Natural killer cell (primary cell): Measurements from ENCODE around the gene GPX4. TPM values are rescaled to one million over a fixed set of nuclear protein-coding genes. Genes with fewer than 3 reads are reported as not detected.
A peak's percentile ranks its signal among the peaks of the same experiment; 100 is the strongest.

ENCODE experiments used
- ATAC-seq, 3 donors: fragments of 150-1000 bp in 2 of 3; fragments of 200-7000 bp in 1 of 3; cut with Tn5 transposase; 1 replicate in 1 of 3; 2 replicates in 2 of 3; pipeline ENCODE4 v1.10.0; 2021; ENCODE audit warnings: mild to moderate bottlenecking in 2 of 3, moderate library complexity in 2 of 3
- DNase-seq, 2 donors: peaks; one replicate each; pipeline versions ENCODE4 v3.0.0 to v3.0.0-alpha.2; 2013 to 2021; ENCODE audit warnings: mixed read lengths in 1 of 2
- H3K27ac ChIP-seq: one replicate; pipeline ENCODE4 v1.5.1; 2013; ENCODE audit warnings: mild to moderate bottlenecking, low read length
- H3K27me3 ChIP-seq: one replicate; pipeline ENCODE4 v1.6.1; 2013; ENCODE audit warnings: low read length; ENCODE audit not compliant: control insufficient read depth, insufficient read depth
- H3K36me3 ChIP-seq: one replicate; pipeline ENCODE4 v1.6.1; 2013; ENCODE audit warnings: low read length; ENCODE audit not compliant: control insufficient read depth, insufficient read depth
- H3K4me1 ChIP-seq: one replicate; pipeline ENCODE4 v1.6.1; 2013; ENCODE audit warnings: low read length; ENCODE audit not compliant: control insufficient read depth, insufficient read depth
- H3K4me3 ChIP-seq: one replicate; pipeline ENCODE4 v1.5.1; 2013; ENCODE audit warnings: low read length
- H3K9me3 ChIP-seq: one replicate; pipeline ENCODE4 v1.6.1; 2013; ENCODE audit warnings: low read length; ENCODE audit not compliant: control insufficient read depth, insufficient read depth
- H3K27ac Mint-ChIP-seq, 2 donors: one replicate each; pipeline ENCODE4 v1.8.0; 2022; ENCODE audit warnings: mild to moderate bottlenecking in 2 of 2, mixed read lengths in 2 of 2, moderate library complexity in 1 of 2
- H3K27me3 Mint-ChIP-seq, 2 donors: one replicate each; pipeline ENCODE4 v1.8.0; 2022; ENCODE audit warnings: low read depth in 2 of 2, mixed read lengths in 2 of 2
- H3K36me3 Mint-ChIP-seq: one replicate; pipeline ENCODE4 v1.8.0; 2022; ENCODE audit warnings: mixed read lengths
- H3K4me1 Mint-ChIP-seq, 2 donors: one replicate each; pipeline ENCODE4 v1.8.0; 2022; ENCODE audit warnings: mixed read lengths in 2 of 2
- H3K4me3 Mint-ChIP-seq: one replicate; pipeline ENCODE4 v1.8.0; 2022; ENCODE audit warnings: mild to moderate bottlenecking, moderate library complexity, mixed read lengths
- H3K9me3 Mint-ChIP-seq, 2 donors: one replicate each; pipeline ENCODE4 v1.8.0; 2022; ENCODE audit warnings: mixed read lengths in 2 of 2
- CTCF ChIP-seq: fragments of 200-600 bp; IDR thresholded peaks from one replicate; pipeline ENCODE4 v1.8.0; 2022; ENCODE audit warnings: antibody characterized with exemption
- WGBS: methylation state at CpG from one replicate; pipeline ENCODE4 v1.1.7; 2013; ENCODE audit warnings: missing lambda C conversion rate; ENCODE audit not compliant: insufficient coverage; 5-methylcytosine and 5-hydroxymethylcytosine counted together
- intact Hi-C: fragments of 100-400 bp; cut with micrococcal nuclease; formaldehyde crosslinking; loops from one replicate; pipeline ENCODE4 v1.14.2; 2022
- total RNA-seq, 4 donors: library from RNA; stranded (reverse); fragments of 120-200 nt in 1 of 4; gene quantifications; one replicate each; pipeline versions ENCODE4 v1.2.3 to v1.2.4, GENCODE V29; 2013 to 2022

Gene GPX4
- total RNA-seq, 3 donors from 2014 or later (not counting 1 experiment from before 2014, with no cell fraction given) = 108 to 126 (median 121) TPM

DNA sequence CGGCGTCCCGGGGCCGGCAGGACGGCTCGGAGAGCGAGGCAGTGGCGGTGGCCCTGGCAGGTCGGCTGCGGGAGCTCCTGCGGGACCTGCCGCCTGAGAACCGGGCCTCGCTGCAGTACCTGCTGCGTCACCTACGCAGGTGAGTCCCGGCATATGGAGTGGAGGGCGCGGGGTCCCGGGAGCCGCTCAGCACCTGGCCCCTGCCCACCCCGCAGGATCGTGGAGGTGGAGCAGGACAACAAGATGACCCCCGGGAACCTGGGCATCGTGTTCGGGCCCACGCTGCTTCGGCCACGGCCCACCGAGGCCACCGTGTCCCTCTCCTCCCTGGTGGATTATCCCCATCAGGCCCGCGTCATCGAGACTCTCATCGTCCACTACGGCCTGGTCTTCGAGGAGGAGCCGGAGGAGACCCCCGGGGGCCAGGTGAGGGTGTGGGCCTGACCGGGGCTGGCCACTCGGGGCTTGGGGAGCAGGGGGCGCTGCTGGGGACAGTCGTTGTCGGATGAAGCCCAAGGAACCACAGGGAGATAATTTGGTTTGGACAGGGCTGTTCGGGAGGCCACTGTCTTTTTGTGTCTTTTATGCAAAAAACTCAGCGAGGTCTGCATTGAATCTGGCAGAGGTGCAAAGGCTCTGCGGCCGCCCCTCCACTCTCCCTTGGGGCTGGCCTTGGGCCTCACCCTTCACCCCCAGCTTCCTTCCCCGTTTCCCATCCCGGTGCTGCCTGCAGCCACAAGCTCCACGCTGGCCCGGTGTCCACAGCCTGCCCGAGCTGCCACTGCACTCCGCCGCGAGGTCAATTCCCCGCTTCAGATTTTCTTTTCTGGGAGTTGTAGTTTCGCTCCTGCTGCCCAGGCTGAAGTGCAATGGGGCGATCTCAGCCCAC is 20.6 kb upstream of the GPX4 start:
- DNase-seq = no peak
- no peak for ATAC-seq
- H3K4me3 Mint-ChIP-seq = no peak overlapping the region
- H3K27ac ChIP-seq = no peak overlapping the region
- no peaks in the 10 kb centered on the region for H3K27me3 ChIP-seq
- H3K9me3 ChIP-seq = no peaks in the 10 kb centered on the region
- no peak overlapping the region for H3K4me3 ChIP-seq
- H3K4me1 ChIP-seq = peaks cover 69% of the 10 kb centered on the region
- no peaks in the 10 kb centered on the region for H3K27me3 Mint-ChIP-seq
- TF ChIP-seq CTCF = no peak
- no peaks in the 10 kb centered on the region for H3K36me3 Mint-ChIP-seq
- WGBS = 94% methylated on average over 59 of the region's 59 CpGs
- peak overlapping the region; percentile 9 to 29 for H3K27ac Mint-ChIP-seq
- peaks cover 87% of the 10 kb centered on the region for H3K36me3 ChIP-seq
- H3K4me1 Mint-ChIP-seq = peaks cover 14 to 22% of the 10 kb centered on the region in 2 donors
- no peaks in the 10 kb centered on the region for H3K9me3 Mint-ChIP-seq
- intact Hi-C loops = no loop called here

DNA sequence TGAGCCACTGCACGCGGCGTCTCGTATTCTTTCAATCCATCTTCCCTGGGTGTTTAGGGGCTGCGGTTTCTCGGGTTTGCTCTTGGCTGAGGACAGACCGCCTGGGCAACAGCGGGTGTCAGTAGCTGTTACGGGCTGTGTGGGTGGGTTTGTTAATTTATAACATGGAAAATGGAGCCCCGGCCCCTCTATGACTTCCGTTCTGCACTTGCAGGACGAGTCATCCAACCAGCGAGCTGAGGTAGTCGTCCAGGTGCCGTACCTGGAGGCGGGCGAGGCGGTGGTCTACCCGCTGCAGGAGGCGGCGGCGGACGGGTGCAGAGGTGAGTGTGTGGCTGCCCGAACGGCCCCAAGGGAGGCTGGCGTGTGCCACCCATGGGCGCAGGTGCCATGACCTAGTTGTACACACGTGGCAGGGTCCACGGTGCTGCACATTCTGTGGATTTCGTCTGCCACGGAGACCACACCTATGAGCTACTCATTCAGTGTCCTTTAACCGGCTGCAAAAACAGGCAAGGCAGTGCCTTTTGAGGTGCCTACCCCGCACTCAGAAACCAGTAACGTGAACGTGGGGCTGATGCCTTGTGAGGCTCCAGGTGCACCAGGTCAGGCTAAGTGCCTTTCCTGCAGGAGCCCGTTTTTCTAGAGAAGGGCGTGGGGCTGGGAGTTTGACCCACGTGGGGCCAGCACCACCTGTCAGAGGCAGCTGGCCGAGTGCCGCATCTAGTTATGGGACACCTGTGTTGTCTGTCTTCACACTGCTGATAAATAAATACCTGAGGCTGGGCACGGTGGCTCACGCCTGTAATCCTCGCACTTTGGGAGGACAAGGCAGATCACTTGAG is 19.5 kb upstream of the GPX4 start:
- intact Hi-C loops = no loop called here
- no peaks in the 10 kb centered on the region for H3K27me3 Mint-ChIP-seq
- H3K9me3 Mint-ChIP-seq = no peaks in the 10 kb centered on the region
- Histone ChIP-seq H3K4me3 (no peak overlapping the region), H3K4me1 (peaks cover 69% of the 10 kb centered on the region), H3K36me3 (peaks cover 87% of the 10 kb centered on the region), H3K27ac (no peak overlapping the region), H3K9me3 (no peaks in the 10 kb centered on the region), H3K27me3 (no peaks in the 10 kb centered on the region)
- no peak for TF ChIP-seq CTCF
- no peaks in the 10 kb centered on the region for H3K36me3 Mint-ChIP-seq
- 85% methylated on average over 43 of the region's 43 CpGs for WGBS
- ATAC-seq (no peak), DNase-seq (peak in 1 of 2 donors; percentile 27)
- H3K4me3 Mint-ChIP-seq = no peak overlapping the region
- peak overlapping the region in 1 of 2 donors; percentile 66 for H3K27ac Mint-ChIP-seq
- H3K4me1 Mint-ChIP-seq = peaks cover 19 to 30% of the 10 kb centered on the region in 2 donors

DNA sequence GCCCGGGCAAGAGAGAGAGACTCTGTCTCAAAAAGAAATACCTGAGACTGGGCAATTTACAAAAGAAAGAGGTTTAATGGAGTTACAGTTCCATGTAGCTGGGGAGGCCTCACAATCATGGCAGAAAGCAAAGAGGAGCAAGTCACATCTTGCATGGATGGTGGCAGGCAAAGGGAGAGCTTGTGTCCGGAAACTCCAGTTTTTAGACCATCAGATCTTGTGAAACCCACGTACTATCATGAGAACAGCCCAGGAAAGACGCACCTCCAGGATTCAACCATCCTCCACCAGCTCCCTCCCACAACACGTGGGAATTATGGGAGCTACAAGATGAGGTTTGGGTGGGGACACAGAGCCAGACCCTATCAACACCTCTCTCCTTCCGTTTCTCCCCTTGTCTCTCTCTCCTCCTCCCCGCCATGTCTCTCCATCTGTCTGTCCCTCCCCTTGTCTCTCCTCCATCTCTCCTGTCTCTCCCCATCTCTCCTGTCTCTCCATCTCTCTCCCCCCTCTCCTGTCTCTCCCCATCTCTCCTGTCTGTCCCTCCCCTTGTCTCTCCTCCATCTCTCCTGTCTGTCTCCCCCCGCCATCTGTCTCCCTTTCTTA is 18.6 kb upstream of the GPX4 start:
- H3K27ac ChIP-seq = no peak overlapping the region
- H3K27me3 Mint-ChIP-seq = no peaks in the 10 kb centered on the region
- WGBS = 78% methylated on average over 6 of the region's 8 CpGs

More for the DNA sequence above, 18.6 kb upstream of the GPX4 start:
- Mint-ChIP-seq H3K27ac (peak overlapping the region; percentile 66 to 74), H3K9me3 (no peaks in the 10 kb centered on the region), H3K4me1 (peaks cover 19 to 34% of the 10 kb centered on the region in 2 donors), H3K4me3 (peak overlapping the region; percentile 31), H3K36me3 (no peaks in the 10 kb centered on the region)
- intact Hi-C loops = no loop called here
- H3K9me3 ChIP-seq = no peaks in the 10 kb centered on the region
- no peak for TF ChIP-seq CTCF
- H3K4me1 ChIP-seq = peaks cover 68% of the 10 kb centered on the region
- H3K27me3 ChIP-seq = no peaks in the 10 kb centered on the region
- no peak overlapping the region for H3K4me3 ChIP-seq
- DNase-seq (no peak), ATAC-seq (no peak)
- H3K36me3 ChIP-seq = peaks cover 82% of the 10 kb centered on the region
